Measurements from ENCODE around the gene BANK1.

GRCh38 chr4:101960431-101960830 is 169.9 kb downstream of the BANK1 start:
- TF ChIP-seq EZH2 (IDR thresholded peaks at IDR 0.05; ENCODE audit: low read length, missing control alignments) (no peak), CTCF (conservative IDR thresholded peaks at IDR 0.05 in 1 of 2, IDR thresholded peaks at IDR 0.05 in 1 of 2; ENCODE audit: low read depth in 1 of 2, low read length in 2 of 2) (no peak)

Measured in fibroblast of lung (primary cell).